ENCODE data around the gene TMEM145.

Gene TMEM145

GRCh38 chr19:42274065-42274682, 38.9 kb upstream of the TMEM145 start:
- H3K4me3 ChIP-seq (ENCODE audit: low read depth, low read length): no peak overlapping the region
- no peak for TF ChIP-seq CTCF (IDR thresholded peaks at IDR 0.05; ENCODE audit: insufficient read depth, low read depth, low read length, missing control alignments)
- no peak for DNase-seq (ENCODE audit: low read depth)

- DNase-seq (ENCODE audit: low read depth): no peak
- H3K4me3 ChIP-seq (ENCODE audit: low read depth, low read length): no peak overlapping the region
- TF ChIP-seq CTCF (IDR thresholded peaks at IDR 0.05; ENCODE audit: insufficient read depth, low read depth, low read length, missing control alignments): no peak
Measured at GRCh38 chr19:42275103-42275502, 38.0 kb upstream of the TMEM145 start.

- TF ChIP-seq CTCF (IDR thresholded peaks at IDR 0.05; ENCODE audit: insufficient read depth, low read depth, low read length, missing control alignments): no peak
- no peak for DNase-seq (ENCODE audit: low read depth)
- H3K4me3 ChIP-seq (ENCODE audit: low read depth, low read length): no peak overlapping the region
Measured at GRCh38 chr19:42275517-42275916, 37.6 kb upstream of the TMEM145 start.

- DNase-seq (ENCODE audit: low read depth): no peak
- no peak for TF ChIP-seq CTCF (IDR thresholded peaks at IDR 0.05; ENCODE audit: insufficient read depth, low read depth, low read length, missing control alignments)
- no peak overlapping the region for H3K4me3 ChIP-seq (ENCODE audit: low read depth, low read length)
Measured at GRCh38 chr19:42276284-42276683, 36.8 kb upstream of the TMEM145 start.

GRCh38 chr19:42276821-42277220, 36.3 kb upstream of the TMEM145 start:
- H3K4me3 ChIP-seq (ENCODE audit: low read depth, low read length): no peak overlapping the region
- peak; percentile 64 for DNase-seq (ENCODE audit: low read depth)
- no peak for TF ChIP-seq CTCF (IDR thresholded peaks at IDR 0.05; ENCODE audit: insufficient read depth, low read depth, low read length, missing control alignments)

- TF ChIP-seq CTCF (IDR thresholded peaks at IDR 0.05; ENCODE audit: insufficient read depth, low read depth, low read length, missing control alignments): no peak
- no peak for DNase-seq (ENCODE audit: low read depth)
- H3K4me3 ChIP-seq (ENCODE audit: low read depth, low read length): no peak overlapping the region
Measured at GRCh38 chr19:42277821-42278451, 35.2 kb upstream of the TMEM145 start.
